H9 (cell line): Measurements from ENCODE around the gene CD28. TPM values are rescaled to one million over a fixed set of nuclear protein-coding genes. Genes with fewer than 3 reads are reported as not detected.

ENCODE experiments used
- DNase-seq: peaks from one replicate; pipeline ENCODE4 v3.0.0-alpha.2; 2017
- H2AFZ ChIP-seq: one replicate; pipeline ENCODE4 v1.6.1; 2013; ENCODE audit warnings: mild to moderate bottlenecking, low read length, control low read depth, moderate library complexity
- H2AK5ac ChIP-seq: 2 replicates; pipeline ENCODE4 v1.6.1; 2013; ENCODE audit warnings: low read length, control low read depth, mixed read lengths; ENCODE audit not compliant: insufficient read length
- H2BK120ac ChIP-seq: one replicate; pipeline ENCODE4 v1.6.1; 2013; ENCODE audit warnings: low read depth, mild to moderate bottlenecking, low read length, control low read depth, inconsistent platforms; ENCODE audit not compliant: poor library complexity, severe bottlenecking
- H2BK12ac ChIP-seq: 2 replicates; pipeline ENCODE4 v1.6.1; 2013; ENCODE audit warnings: low read length, control low read depth, mixed read lengths, low read depth; ENCODE audit not compliant: insufficient read length
- H2BK15ac ChIP-seq: 2 replicates; pipeline ENCODE4 v1.6.1; 2013; ENCODE audit warnings: low read depth, low read length, control low read depth
- H2BK20ac ChIP-seq: one replicate; pipeline ENCODE4 v1.6.1; 2013; ENCODE audit warnings: low read depth, mild to moderate bottlenecking, low read length, control low read depth, inconsistent platforms; ENCODE audit not compliant: poor library complexity, severe bottlenecking
- H2BK5ac ChIP-seq: 2 replicates; pipeline ENCODE4 v1.6.1; 2013; ENCODE audit warnings: low read length, control low read depth, mixed read lengths; ENCODE audit not compliant: insufficient read length
- H3K14ac ChIP-seq: 2 replicates; pipeline ENCODE4 v1.6.1; 2013; ENCODE audit warnings: low read length, control low read depth; ENCODE audit not compliant: insufficient read depth
- H3K18ac ChIP-seq: 2 replicates; pipeline ENCODE4 v1.6.1; 2013; ENCODE audit warnings: low read depth, mild to moderate bottlenecking, mixed read lengths, low read length, control low read depth; ENCODE audit not compliant: insufficient read length
- H3K23ac ChIP-seq: 2 replicates; pipeline ENCODE4 v1.6.1; 2013; ENCODE audit warnings: low read length, control low read depth, mixed read lengths, low read depth; ENCODE audit not compliant: insufficient read length
- H3K23me2 ChIP-seq: 2 replicates; pipeline ENCODE4 v1.6.1; 2013; ENCODE audit warnings: low read depth, mild to moderate bottlenecking, mixed read lengths, low read length, control low read depth; ENCODE audit not compliant: insufficient read length, poor library complexity, severe bottlenecking
- H3K27ac ChIP-seq: 2 replicates; pipeline ENCODE4 v1.5.1; 2013; ENCODE audit warnings: low read length, control low read depth, mixed read lengths, low read depth; ENCODE audit not compliant: insufficient read length
- H3K27me3 ChIP-seq: 2 replicates; pipeline ENCODE4 v1.6.1; 2013; ENCODE audit warnings: low read length, control low read depth, inconsistent platforms; ENCODE audit not compliant: insufficient read depth
- H3K4ac ChIP-seq: 2 replicates; pipeline ENCODE4 v1.6.1; 2013; ENCODE audit warnings: low read depth, mild to moderate bottlenecking, control low read depth, inconsistent platforms, low read length, moderate library complexity
- H3K4me1 ChIP-seq: 2 replicates; pipeline ENCODE4 v1.6.1; 2013; ENCODE audit warnings: low read length, control low read depth, inconsistent platforms; ENCODE audit not compliant: insufficient read depth
- H3K4me2 ChIP-seq: 2 replicates; pipeline ENCODE4 v1.6.1; 2013; ENCODE audit warnings: low read length, control low read depth, mixed read lengths; ENCODE audit not compliant: insufficient read length, insufficient read depth
- H3K56ac ChIP-seq: 2 replicates; pipeline ENCODE4 v1.6.1; 2013; ENCODE audit warnings: low read depth, mild to moderate bottlenecking, mixed read lengths, low read length, control low read depth; ENCODE audit not compliant: insufficient read length
- H3K79me1 ChIP-seq: 2 replicates; pipeline ENCODE4 v1.6.1; 2013; ENCODE audit warnings: low read depth, mild to moderate bottlenecking, moderate library complexity, low read length, control low read depth, inconsistent platforms; ENCODE audit not compliant: insufficient read depth, poor library complexity, severe bottlenecking
- H3K79me2 ChIP-seq: 2 replicates; pipeline ENCODE4 v1.6.1; 2013; ENCODE audit warnings: low read length, control low read depth, inconsistent platforms; ENCODE audit not compliant: insufficient read depth
- H3K9ac ChIP-seq: 2 replicates; pipeline ENCODE4 v1.6.1; 2013; ENCODE audit warnings: low read length, control low read depth, mixed read lengths; ENCODE audit not compliant: insufficient read length; ENCODE audit errors: extremely low read depth
- H3K9me3 ChIP-seq: one replicate; pipeline ENCODE4 v1.6.1; 2013; ENCODE audit warnings: low read depth, low read length, inconsistent platforms; ENCODE audit not compliant: control insufficient read depth
- H3T11ph ChIP-seq: one replicate; pipeline ENCODE4 v1.6.1; 2013; ENCODE audit warnings: mild to moderate bottlenecking, low read length, control low read depth, inconsistent platforms
- H4K20me1 ChIP-seq: one replicate; pipeline ENCODE4 v1.6.1; 2013; ENCODE audit not compliant: control insufficient read depth, insufficient read length, insufficient read depth
- H4K5ac ChIP-seq: 2 replicates; pipeline ENCODE4 v1.6.1; 2013; ENCODE audit warnings: low read depth, mild to moderate bottlenecking, mixed read lengths, low read length, control low read depth; ENCODE audit not compliant: insufficient read length
- H4K8ac ChIP-seq: replicated peaks from 2 replicates; pipeline ENCODE4 v1.6.1; 2013; ENCODE audit warnings: low read length, control low read depth, mixed read lengths, low read depth; ENCODE audit not compliant: insufficient read length
- H4K91ac ChIP-seq: 2 replicates; pipeline ENCODE4 v1.6.1; 2013; ENCODE audit warnings: low read depth, mild to moderate bottlenecking, moderate library complexity, mixed read lengths, low read length, control low read depth; ENCODE audit not compliant: insufficient read length
- H3K27ac Mint-ChIP-seq, 3 experiments: 2 replicates in 2 of 3; 3 replicates in 1 of 3; pipeline ENCODE4 v1.8.0; 2020 to 2021; ENCODE audit warnings: mixed read lengths in 3 of 3, mild to moderate bottlenecking in 1 of 3, moderate library complexity in 1 of 3
- H3K27me3 Mint-ChIP-seq: 2 replicates; pipeline ENCODE4 v1.8.0; 2021; ENCODE audit warnings: low read depth, mild to moderate bottlenecking, moderate library complexity, mixed read lengths
- H3K36me3 Mint-ChIP-seq, 3 experiments: 2 replicates in 2 of 3; 3 replicates in 1 of 3; pipeline ENCODE4 v1.8.0; 2020 to 2021; ENCODE audit warnings: low read depth in 3 of 3, mixed read lengths in 3 of 3; ENCODE audit not compliant: insufficient read depth in 1 of 3
- H3K4me1 Mint-ChIP-seq, 2 experiments: 2 replicates each; pipeline ENCODE4 v1.8.0; 2020; ENCODE audit warnings: mixed read lengths in 2 of 2
- H3K4me3 Mint-ChIP-seq, 2 experiments: 2 replicates in 1 of 2; 3 replicates in 1 of 2; pipeline ENCODE4 v1.8.0; 2020 to 2021; ENCODE audit warnings: mild to moderate bottlenecking in 2 of 2, mixed read lengths in 2 of 2, moderate library complexity in 1 of 2
- H3K9me3 Mint-ChIP-seq, 2 experiments: 2 replicates in 1 of 2; 3 replicates in 1 of 2; pipeline ENCODE4 v1.8.0; 2020; ENCODE audit warnings: mild to moderate bottlenecking in 2 of 2, mixed read lengths in 2 of 2, moderate library complexity in 1 of 2
- WGBS: extraction: QIAGEN DNeasy Blood & Tissue Kit; methylation state at CpG from one replicate; pipeline ENCODE4 v1.1.7; 2013; ENCODE audit warnings: missing lambda C conversion rate, low lambda C conversion rate, mixed read lengths; ENCODE audit not compliant: insufficient read length; ENCODE audit errors: extremely low coverage; 5-methylcytosine and 5-hydroxymethylcytosine counted together
- total RNA-seq: library from RNA; stranded (reverse); gene quantifications from 2 replicates; pipeline ENCODE4 v1.2.1, GENCODE V29; 2021
- TF ChIP-seq, protein P1 (sequence below): fragments of 200-600 bp; sonication (generic); conservative IDR thresholded peaks from 3 replicates; pipeline ENCODE4 v1.8.0; 2021; ENCODE audit warnings: antibody characterized with exemption, mild to moderate bottlenecking

Gene CD28
- total RNA-seq, 1 experiment from 2014 or later: not detected

DNA sequence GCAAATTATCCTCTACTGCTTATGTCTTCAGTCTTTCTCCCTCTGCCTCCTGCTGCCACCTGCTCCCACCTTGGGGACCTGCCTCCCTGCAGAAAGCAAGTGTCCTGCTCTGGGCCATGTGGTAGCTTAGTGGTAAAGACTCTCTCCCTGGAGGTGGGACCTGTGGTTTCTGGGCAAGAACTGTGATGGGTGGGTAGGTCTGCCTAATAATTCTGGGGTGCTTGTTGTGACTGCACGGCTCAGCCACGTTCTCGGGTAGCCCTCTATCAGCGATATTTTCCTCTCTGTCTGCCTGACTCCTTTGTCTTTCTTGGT, 16.4 kb upstream of the CD28 start:
- no peaks in the 10 kb centered on the region for H4K20me1 ChIP-seq
- Mint-ChIP-seq H3K4me3 (no peak overlapping the region), H3K4me1 (peaks cover 6 to 11% of the 10 kb centered on the region in 2 experiments), H3K27me3 (no peaks in the 10 kb centered on the region), H3K36me3 (no peaks in the 10 kb centered on the region), H3K27ac (no peak overlapping the region; a peak in 1 of 7 replicates), H3K9me3 (no peaks in the 10 kb centered on the region)
- no peak overlapping the region for H3K14ac ChIP-seq
- no peak overlapping the region for H2AK5ac ChIP-seq
- H2BK20ac ChIP-seq: no peak overlapping the region
- no CpG with 5 or more reads among the region's 4 CpGs for WGBS
- H2BK120ac ChIP-seq: no peak overlapping the region
- H4K5ac ChIP-seq: no peak overlapping the region
- no peaks in the 10 kb centered on the region for H3K79me1 ChIP-seq
- H3K9ac ChIP-seq: no peak overlapping the region
- H2BK5ac ChIP-seq: no peak overlapping the region
- DNase-seq: no peak
- no peak overlapping the region for H2BK15ac ChIP-seq
- no peaks in the 10 kb centered on the region for H3K27me3 ChIP-seq
- H3K79me2 ChIP-seq: no peaks in the 10 kb centered on the region
- no peak overlapping the region for H3K27ac ChIP-seq
- no peak overlapping the region for H2BK12ac ChIP-seq
- H3K23ac ChIP-seq: no peak overlapping the region
- TF ChIP-seq, protein P1, sequence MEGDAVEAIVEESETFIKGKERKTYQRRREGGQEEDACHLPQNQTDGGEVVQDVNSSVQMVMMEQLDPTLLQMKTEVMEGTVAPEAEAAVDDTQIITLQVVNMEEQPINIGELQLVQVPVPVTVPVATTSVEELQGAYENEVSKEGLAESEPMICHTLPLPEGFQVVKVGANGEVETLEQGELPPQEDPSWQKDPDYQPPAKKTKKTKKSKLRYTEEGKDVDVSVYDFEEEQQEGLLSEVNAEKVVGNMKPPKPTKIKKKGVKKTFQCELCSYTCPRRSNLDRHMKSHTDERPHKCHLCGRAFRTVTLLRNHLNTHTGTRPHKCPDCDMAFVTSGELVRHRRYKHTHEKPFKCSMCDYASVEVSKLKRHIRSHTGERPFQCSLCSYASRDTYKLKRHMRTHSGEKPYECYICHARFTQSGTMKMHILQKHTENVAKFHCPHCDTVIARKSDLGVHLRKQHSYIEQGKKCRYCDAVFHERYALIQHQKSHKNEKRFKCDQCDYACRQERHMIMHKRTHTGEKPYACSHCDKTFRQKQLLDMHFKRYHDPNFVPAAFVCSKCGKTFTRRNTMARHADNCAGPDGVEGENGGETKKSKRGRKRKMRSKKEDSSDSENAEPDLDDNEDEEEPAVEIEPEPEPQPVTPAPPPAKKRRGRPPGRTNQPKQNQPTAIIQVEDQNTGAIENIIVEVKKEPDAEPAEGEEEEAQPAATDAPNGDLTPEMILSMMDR: no peak
- H3K4ac ChIP-seq: no peak overlapping the region
- H3K18ac ChIP-seq: no peak overlapping the region
- no peak overlapping the region for H3K4me2 ChIP-seq
- no peak overlapping the region for H3K56ac ChIP-seq
- H4K91ac ChIP-seq: no peak overlapping the region
- no peaks in the 10 kb centered on the region for H3K4me1 ChIP-seq
- no peaks in the 10 kb centered on the region for H3K23me2 ChIP-seq
- H2AFZ ChIP-seq: no peak overlapping the region
- H3K9me3 ChIP-seq: no peaks in the 10 kb centered on the region
- H3T11ph ChIP-seq: no peak overlapping the region
- H4K8ac ChIP-seq: no peak overlapping the region
